Coronary artery (tissue), 2 donors: ENCODE data around the gene DRAP1.

Experiments used
- DNase-seq: peaks from one replicate; pipeline ENCODE4 v3.0.0-alpha.2; 2017; ENCODE audit warnings: low spot score
- H3K27ac ChIP-seq, 2 donors: fragments of 200-600 bp; sonication (generic); one replicate each; pipeline ENCODE4 v1.5.1; 2016 to 2019
- H3K4me3 ChIP-seq: fragments of 200-600 bp; sonication (generic); 2 replicates; pipeline ENCODE4 v1.5.1; 2016; ENCODE audit warnings: mild to moderate bottlenecking, moderate library complexity
- CTCF ChIP-seq: fragments of 200-600 bp; sonication (generic); IDR thresholded peaks from one replicate; pipeline ENCODE4 v1.5.1; 2019; ENCODE audit warnings: antibody characterized with exemption

DRAP1 gene

GRCh38 chr11:65883786-65884715 lies 35.2 kb upstream of the DRAP1 start:
- DNase-seq: no peak
- H3K27ac ChIP-seq: no peak overlapping the region
- TF ChIP-seq CTCF: no peak
- H3K4me3 ChIP-seq: no peak overlapping the region

- no peak overlapping the region for H3K4me3 ChIP-seq
- DNase-seq: peak; percentile 84
- H3K27ac ChIP-seq: peak overlapping the region in 1 of 2 donors; percentile 23
- TF ChIP-seq CTCF: peak; percentile 98
Observed at GRCh38 chr11:65884716-65885092, 34.5 kb upstream of the DRAP1 start.

- H3K27ac ChIP-seq: peak overlapping the region in 1 of 2 donors; percentile 23
- no peak overlapping the region for H3K4me3 ChIP-seq
- no peak for TF ChIP-seq CTCF
- no peak for DNase-seq
Observed at GRCh38 chr11:65885231-65885630, 34.0 kb upstream of the DRAP1 start.

- Histone ChIP-seq H3K4me3 (no peak overlapping the region), H3K27ac (no peak overlapping the region)
- no peak for DNase-seq
- no peak for TF ChIP-seq CTCF
Observed at GRCh38 chr11:65885808-65886536, 33.3 kb upstream of the DRAP1 start.

- TF ChIP-seq CTCF: no peak
- DNase-seq: no peak
- H3K4me3 ChIP-seq: peak overlapping the region; percentile 73
- H3K27ac ChIP-seq: peak overlapping the region in 1 of 2 donors; percentile 91
Observed at GRCh38 chr11:65886826-65887722, 32.2 kb upstream of the DRAP1 start.

- peak overlapping the region; percentile 87 to 91 for H3K27ac ChIP-seq
- TF ChIP-seq CTCF: no peak
- no peak for DNase-seq
- peak overlapping the region; percentile 73 for H3K4me3 ChIP-seq
Observed at GRCh38 chr11:65887723-65888162, 31.5 kb upstream of the DRAP1 start.
